NCI-H1694 treated with DMSO at 0.1 percent for 48 hours (cell line): ENCODE data around the gene GPR3.
"Not testable (repeated sequence)": the region's sequence is repeated elsewhere in the genome, so short reads cannot be mapped to it uniquely, and the experiment has no call there.

ENCODE experiments used
- DNase-seq: peaks from one replicate; lab custom pipeline; 2025; lab: John Stamatoyannopoulos, UW

GPR3 gene

GRCh38 chr1:27428316-27429028 lies 36.0 kb downstream of the GPR3 start:
- DNase-seq: peak; percentile 50

- DNase-seq: no peak
Measured at GRCh38 chr1:27429029-27429425, 36.6 kb downstream of the GPR3 start.

- no peak for DNase-seq
Measured at GRCh38 chr1:27430903-27431600, 38.6 kb downstream of the GPR3 start.

GRCh38 chr1:27431601-27431940 lies 39.1 kb downstream of the GPR3 start:
- DNase-seq: no peak

GRCh38 chr1:27432725-27433124 lies 40.3 kb downstream of the GPR3 start:
- not testable (repeated sequence) for DNase-seq

GRCh38 chr1:27433706-27434105 lies 41.3 kb downstream of the GPR3 start:
- DNase-seq: no peak

GRCh38 chr1:27435566-27436203 lies 43.3 kb downstream of the GPR3 start:
- DNase-seq: no peak

- DNase-seq: no peak
Measured at GRCh38 chr1:27436204-27437159, 44.1 kb downstream of the GPR3 start.

GRCh38 chr1:27438621-27439061 lies 46.2 kb downstream of the GPR3 start:
- no peak for DNase-seq

- no peak for DNase-seq
Measured at GRCh38 chr1:27439150-27439549, 46.7 kb downstream of the GPR3 start.

- no peak for DNase-seq
Measured at GRCh38 chr1:27444632-27445031, 52.2 kb downstream of the GPR3 start.
